SK-MEL-5 (cell line): Measurements from ENCODE around the gene INTS1. TPM values are rescaled to one million over a fixed set of nuclear protein-coding genes. Genes with fewer than 3 reads are reported as not detected.

ENCODE experiments used
- DNase-seq: peaks from one replicate; pipeline ENCODE4 v3.0.0-alpha.2; 2016; ENCODE audit warnings: low read depth, low spot score
- in situ Hi-C: cut with HindIII; loops from 2 replicates; pipeline ENCODE4 v1.10.0; 2016; ENCODE audit warnings: low sequenced_read_pairs, high pct_unique_total_duplicates, low pct_unique_long_range_greater_than_20kb
- total RNA-seq: library from RNA; depleted of rRNA; stranded (reverse); fragments of >200 nt; shearing (Covaris generic); gene quantifications from 2 replicates; pipeline ENCODE4 v1.2.3, GENCODE V29; 2014

The INTS1 gene
- total RNA-seq, 1 experiment from 2014 or later = 34.5 TPM

- in situ Hi-C loops = no loop called here
- no peak for DNase-seq
Observed at GRCh38 chr7:1484569-1484968, 19.6 kb downstream of the INTS1 start.

GRCh38 chr7:1483536-1484505, 20.4 kb downstream of the INTS1 start:
- in situ Hi-C loops = no loop called here
- DNase-seq = no peak

DNA sequence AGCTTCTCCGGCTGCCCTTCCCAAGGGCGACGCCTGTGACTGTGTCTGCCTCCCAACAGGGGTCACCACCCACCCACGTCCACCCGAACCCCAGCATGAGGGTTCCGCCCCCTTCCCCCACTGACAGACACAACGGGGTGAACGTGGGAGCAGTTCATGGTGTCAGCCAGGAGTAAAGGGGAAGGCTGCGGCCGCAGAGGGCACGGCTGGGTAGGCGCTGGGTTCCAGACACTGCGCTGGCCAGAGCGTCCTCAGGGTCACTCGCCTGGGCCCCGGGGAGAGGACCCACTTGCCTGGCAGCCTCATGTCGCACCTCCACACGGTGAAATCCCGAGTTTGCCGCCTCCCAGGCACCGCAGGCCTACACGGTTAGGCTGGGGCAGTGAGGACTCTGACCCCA, 21.1 kb downstream of the INTS1 start:
- DNase-seq = no peak
- in situ Hi-C loops = no loop called here

- in situ Hi-C loops = no loop called here
- no peak for DNase-seq
Observed at GRCh38 chr7:1481300-1481699, 22.9 kb downstream of the INTS1 start.

- DNase-seq = no peak
- in situ Hi-C loops = no loop called here
Observed at GRCh38 chr7:1480670-1481069, 23.5 kb downstream of the INTS1 start.

- in situ Hi-C loops = no loop called here
- no peak for DNase-seq
Observed at GRCh38 chr7:1479287-1479686, 24.9 kb downstream of the INTS1 start.

- DNase-seq = no peak
- in situ Hi-C loops = no loop called here
Observed at GRCh38 chr7:1478480-1478879, 25.7 kb downstream of the INTS1 start.

- in situ Hi-C loops = no loop called here
- DNase-seq = no peak
Observed at GRCh38 chr7:1476859-1477258, 27.3 kb downstream of the INTS1 start.

- in situ Hi-C loops = no loop called here
- DNase-seq = no peak
Observed at GRCh38 chr7:1475991-1476390, 28.2 kb downstream of the INTS1 start.

- in situ Hi-C loops = no loop called here
- no peak for DNase-seq
Observed at GRCh38 chr7:1475393-1475792, 28.8 kb downstream of the INTS1 start.

DNA sequence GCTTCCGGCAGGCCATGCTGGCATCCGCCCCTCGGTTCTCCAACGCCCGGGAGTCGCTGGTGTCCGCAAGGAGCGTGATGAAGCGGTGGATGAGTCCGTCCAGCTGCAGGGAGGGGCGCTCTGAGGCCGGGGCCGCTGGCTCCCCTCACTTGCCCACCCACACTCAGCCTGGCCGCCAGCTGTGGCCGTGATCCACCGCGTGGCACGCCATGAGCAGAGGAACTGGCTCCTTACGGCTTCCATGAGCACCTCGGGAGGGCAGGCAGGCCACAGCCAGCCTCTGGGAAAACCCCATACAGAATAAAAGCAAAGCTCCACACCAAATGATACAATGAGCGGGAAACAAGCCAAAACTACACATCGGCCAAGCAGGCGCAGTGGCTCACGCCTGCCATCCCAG, 29.5 kb downstream of the INTS1 start:
- in situ Hi-C loops = no loop called here
- no peak for DNase-seq

GRCh38 chr7:1473864-1474512, 30.2 kb downstream of the INTS1 start:
- in situ Hi-C loops = no loop called here
- DNase-seq = peak; percentile 84

GRCh38 chr7:1470901-1471300, 33.3 kb downstream of the INTS1 start:
- DNase-seq = no peak
- in situ Hi-C loops = no loop called here

DNA sequence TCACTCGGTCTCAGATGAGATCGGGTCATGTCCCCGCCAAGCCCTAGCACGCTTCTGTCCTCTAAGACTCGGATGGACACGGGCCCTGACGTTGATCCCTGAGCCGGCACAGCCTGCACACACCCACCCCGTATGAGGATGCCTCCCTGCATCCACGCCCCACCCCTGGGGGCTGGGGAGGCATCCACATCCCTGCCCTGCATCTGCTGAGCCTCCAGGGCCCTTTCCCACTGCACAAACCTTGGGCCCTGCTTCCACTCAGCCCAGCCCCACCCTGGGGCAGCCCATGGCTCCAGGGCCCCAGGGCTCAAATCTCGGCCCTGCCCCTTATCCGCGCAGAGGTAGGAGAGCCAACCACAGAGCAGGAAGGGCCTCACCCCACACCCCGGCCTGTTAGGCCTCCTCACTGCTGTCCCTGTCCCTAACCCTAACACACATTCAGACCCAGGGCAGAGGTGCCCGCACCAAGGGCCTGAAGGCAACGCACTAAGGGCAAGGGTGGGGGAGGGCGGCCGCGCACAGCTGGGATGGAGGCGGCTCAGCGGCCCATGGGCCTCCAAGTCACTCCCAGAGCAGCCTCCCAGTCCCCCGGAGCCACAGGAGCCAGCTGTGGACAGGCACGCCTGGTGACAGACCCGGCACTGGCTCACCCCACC, 35.4 kb downstream of the INTS1 start:
- in situ Hi-C loops = no loop called here
- no peak for DNase-seq

GRCh38 chr7:1468203-1468602, 36.0 kb downstream of the INTS1 start:
- in situ Hi-C loops = no loop called here
- DNase-seq = no peak

DNA sequence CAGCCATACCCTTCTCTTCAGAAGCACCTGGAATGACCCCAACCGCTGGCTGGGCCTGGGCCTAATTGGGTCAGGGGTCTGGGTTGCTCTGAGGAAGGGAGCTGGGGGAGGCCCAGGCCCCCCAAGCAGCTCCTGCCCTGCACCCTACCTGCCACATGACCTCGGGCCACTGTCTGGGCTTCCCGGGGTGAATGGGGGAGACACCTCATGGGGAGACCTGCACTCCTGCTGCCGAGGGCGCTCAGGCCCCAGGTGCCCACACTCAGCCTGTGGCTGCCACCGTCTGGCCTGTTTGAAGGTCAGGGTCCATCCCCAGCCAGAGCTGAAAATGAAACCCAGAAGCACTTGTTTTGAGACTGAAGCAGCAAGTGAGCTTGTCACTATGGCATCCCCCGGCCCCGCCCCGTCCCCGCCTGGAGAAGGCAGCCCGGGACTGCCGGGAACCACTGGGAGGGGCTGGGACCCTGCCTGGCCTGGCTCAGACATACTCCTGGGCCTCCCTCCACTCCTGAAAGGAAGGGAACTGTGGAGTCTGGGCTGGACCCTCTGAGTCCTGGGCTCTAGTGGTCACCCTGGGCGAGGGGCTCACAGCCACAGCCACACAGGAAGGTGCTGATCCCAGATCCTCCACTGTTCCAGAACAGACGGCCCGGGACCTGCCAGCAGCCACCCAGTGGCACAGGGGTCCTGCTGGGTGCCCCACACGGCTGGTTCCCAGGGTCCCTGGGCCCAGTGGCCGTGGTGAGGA, 37.5 kb downstream of the INTS1 start:
- in situ Hi-C loops = no loop called here
- no peak for DNase-seq

DNA sequence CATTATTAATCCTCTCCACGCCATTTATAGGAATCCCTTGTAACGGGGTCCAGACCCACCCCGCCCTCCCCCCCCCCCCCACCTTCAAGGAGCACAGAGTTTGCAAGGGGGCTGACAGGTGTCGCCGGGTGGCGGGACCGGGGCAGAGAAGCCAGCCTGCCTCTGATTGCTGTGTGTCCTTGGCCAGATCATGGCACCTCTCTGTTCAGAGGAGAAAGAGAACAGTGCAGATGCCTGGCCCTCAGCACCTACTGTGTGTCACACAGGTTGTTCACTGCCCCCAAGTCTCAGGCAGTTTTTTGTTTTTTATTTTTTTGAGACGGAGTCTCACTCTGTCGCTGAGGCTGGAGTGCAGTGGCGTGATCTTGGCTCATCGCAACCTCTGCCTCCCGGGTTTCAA, 39.5 kb downstream of the INTS1 start:
- in situ Hi-C loops = no loop called here
- DNase-seq = no peak

DNA sequence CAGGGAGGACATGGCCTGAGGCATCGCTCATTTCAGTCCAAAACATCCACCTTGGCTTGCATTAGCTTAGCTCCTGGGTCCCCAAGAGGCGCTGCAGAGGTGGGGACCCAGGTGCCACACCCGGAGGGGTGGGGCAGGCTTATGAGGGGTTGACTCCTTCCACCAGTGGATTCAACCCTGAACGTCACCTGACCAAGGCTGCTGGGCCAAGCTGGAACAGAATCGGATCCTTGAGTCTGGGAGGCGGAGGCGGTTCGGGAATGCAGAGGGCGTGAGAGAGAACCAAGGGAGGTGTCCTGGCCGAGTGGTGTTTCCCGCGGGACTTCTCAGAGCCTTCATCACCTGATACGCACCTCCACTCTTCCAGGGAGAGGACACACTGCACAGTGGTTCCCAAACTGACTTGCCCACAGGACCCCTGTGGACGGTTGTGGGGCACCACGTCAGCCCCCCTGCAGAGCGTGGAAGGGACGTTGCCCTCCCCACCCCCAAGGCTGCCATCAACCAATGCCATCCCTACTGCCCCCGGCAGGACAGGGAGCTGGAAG, 40.4 kb downstream of the INTS1 start:
- no peak for DNase-seq

More for the DNA sequence above, 40.4 kb downstream of the INTS1 start:
- in situ Hi-C loops = no loop called here
